Hepatocyte (in vitro differentiated cells): ENCODE measurements around the gene SPATA32.

Source experiments
- EZH2 ChIP-seq: fragments of 200-600 bp; sonication (generic); IDR thresholded peaks from 2 replicates; pipeline ENCODE4 v1.6.1; 2016; ENCODE audit warnings: antibody characterized with exemption, mild to moderate bottlenecking, borderline replicate concordance
- TF ChIP-seq, protein P1 (sequence below): fragments of 200-600 bp; sonication (generic); IDR thresholded peaks from 2 replicates; pipeline ENCODE4 v1.5.1; 2016; ENCODE audit warnings: antibody characterized with exemption, mild to moderate bottlenecking; ENCODE audit not compliant: poor library complexity

DNA sequence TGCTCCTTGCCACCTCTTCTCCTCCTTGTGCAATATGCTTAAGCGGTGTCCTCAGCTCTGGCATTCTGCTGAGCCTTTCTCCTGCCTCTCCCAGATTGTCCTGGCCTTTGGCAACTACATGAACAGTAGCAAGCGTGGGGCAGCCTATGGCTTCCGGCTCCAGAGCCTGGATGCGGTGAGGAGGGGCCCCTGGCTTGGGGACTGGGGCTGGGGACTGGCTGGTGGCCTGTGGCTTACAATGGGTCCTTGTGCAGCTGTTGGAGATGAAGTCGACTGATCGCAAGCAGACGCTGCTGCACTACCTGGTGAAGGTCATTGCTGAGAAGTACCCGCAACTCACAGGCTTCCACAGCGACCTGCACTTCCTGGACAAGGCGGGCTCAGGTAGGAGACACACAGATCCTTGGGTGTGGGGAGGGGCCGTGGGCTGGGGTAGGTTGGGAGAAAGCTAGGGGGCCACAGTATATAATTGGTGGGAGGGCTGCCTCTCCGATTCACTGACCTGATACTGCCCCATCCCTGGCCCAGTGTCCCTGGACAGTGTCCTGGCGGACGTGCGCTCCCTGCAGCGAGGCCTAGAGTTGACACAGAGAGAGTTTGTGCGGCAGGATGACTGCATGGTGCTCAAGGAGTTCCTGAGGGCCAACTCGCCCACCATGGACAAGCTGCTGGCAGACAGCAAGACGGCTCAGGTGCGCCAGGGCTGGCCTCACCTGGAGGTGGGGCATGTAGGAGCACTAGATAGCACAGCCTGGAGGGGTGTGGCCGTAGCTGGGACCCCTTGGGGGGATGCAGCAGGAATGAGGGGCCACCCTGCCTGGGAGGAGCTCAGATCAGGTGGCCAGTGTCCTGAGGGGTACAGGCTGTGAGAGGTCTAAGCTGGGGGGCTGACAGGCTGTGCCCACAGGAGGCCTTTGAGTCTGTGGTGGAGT, 16.9 kb downstream of the SPATA32 start:
- TF ChIP-seq, protein P1, sequence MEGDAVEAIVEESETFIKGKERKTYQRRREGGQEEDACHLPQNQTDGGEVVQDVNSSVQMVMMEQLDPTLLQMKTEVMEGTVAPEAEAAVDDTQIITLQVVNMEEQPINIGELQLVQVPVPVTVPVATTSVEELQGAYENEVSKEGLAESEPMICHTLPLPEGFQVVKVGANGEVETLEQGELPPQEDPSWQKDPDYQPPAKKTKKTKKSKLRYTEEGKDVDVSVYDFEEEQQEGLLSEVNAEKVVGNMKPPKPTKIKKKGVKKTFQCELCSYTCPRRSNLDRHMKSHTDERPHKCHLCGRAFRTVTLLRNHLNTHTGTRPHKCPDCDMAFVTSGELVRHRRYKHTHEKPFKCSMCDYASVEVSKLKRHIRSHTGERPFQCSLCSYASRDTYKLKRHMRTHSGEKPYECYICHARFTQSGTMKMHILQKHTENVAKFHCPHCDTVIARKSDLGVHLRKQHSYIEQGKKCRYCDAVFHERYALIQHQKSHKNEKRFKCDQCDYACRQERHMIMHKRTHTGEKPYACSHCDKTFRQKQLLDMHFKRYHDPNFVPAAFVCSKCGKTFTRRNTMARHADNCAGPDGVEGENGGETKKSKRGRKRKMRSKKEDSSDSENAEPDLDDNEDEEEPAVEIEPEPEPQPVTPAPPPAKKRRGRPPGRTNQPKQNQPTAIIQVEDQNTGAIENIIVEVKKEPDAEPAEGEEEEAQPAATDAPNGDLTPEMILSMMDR: no peak
- TF ChIP-seq EZH2: no peak
